ENCODE measurements around the gene TTC27.

Gene TTC27

GRCh38 chr2:32788114-32788513 lies 160.3 kb downstream of the TTC27 start:
- peak; percentile 28 for DNase-seq (ENCODE audit: low read depth)
- no peak for TF ChIP-seq CTCF (conservative IDR thresholded peaks at IDR 0.05; ENCODE audit: low read depth, low read length)
- no peak overlapping the region for H3K4me3 ChIP-seq (ENCODE audit: low read depth, low read length)

- DNase-seq (ENCODE audit: low read depth): peak; percentile 31
- H3K4me3 ChIP-seq (ENCODE audit: low read depth, low read length): no peak overlapping the region
- TF ChIP-seq CTCF (conservative IDR thresholded peaks at IDR 0.05; ENCODE audit: low read depth, low read length): no peak
Observed at GRCh38 chr2:32792416-32792815, 164.6 kb downstream of the TTC27 start.

- H3K4me3 ChIP-seq (ENCODE audit: low read depth, low read length): no peak overlapping the region
- no peak for DNase-seq (ENCODE audit: low read depth)
- no peak for TF ChIP-seq CTCF (conservative IDR thresholded peaks at IDR 0.05; ENCODE audit: low read depth, low read length)
Observed at GRCh38 chr2:32798829-32799228, 171.0 kb downstream of the TTC27 start.

GRCh38 chr2:32801741-32802140 lies 173.9 kb downstream of the TTC27 start:
- no peak for TF ChIP-seq CTCF (conservative IDR thresholded peaks at IDR 0.05; ENCODE audit: low read depth, low read length)
- no peak overlapping the region for H3K4me3 ChIP-seq (ENCODE audit: low read depth, low read length)
- DNase-seq (ENCODE audit: low read depth): no peak

GRCh38 chr2:32802877-32803276 lies 175.0 kb downstream of the TTC27 start:
- no peak for TF ChIP-seq CTCF (conservative IDR thresholded peaks at IDR 0.05; ENCODE audit: low read depth, low read length)
- DNase-seq (ENCODE audit: low read depth): no peak
- H3K4me3 ChIP-seq (ENCODE audit: low read depth, low read length): no peak overlapping the region

GRCh38 chr2:32804205-32804604 lies 176.4 kb downstream of the TTC27 start:
- no peak overlapping the region for H3K4me3 ChIP-seq (ENCODE audit: low read depth, low read length)
- no peak for DNase-seq (ENCODE audit: low read depth)
- no peak for TF ChIP-seq CTCF (conservative IDR thresholded peaks at IDR 0.05; ENCODE audit: low read depth, low read length)

GRCh38 chr2:32805104-32806095 lies 177.6 kb downstream of the TTC27 start:
- peak; percentile 62 for DNase-seq (ENCODE audit: low read depth)
- TF ChIP-seq CTCF (conservative IDR thresholded peaks at IDR 0.05; ENCODE audit: low read depth, low read length): no peak
- no peak overlapping the region for H3K4me3 ChIP-seq (ENCODE audit: low read depth, low read length)
